ENCODE measurements around the gene YEATS4.

YEATS4 gene

DNA sequence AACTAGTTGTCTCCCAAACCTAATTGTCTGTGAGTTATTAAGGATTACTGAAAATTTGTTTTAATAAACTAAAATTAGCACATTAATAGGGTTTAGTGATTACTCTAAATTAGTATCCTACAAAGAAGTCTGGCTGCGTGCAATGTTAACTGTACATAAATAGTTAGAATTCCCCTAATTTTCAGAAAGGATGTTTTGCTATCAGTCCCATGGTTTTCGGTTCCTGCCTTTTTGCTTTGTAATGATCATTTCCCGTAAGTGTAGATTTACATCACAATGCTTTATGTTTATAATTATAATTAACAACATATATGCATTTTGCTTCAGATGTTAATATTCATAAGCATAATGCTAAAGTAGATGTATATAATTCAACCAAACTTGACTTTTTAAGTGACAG, 31.1 kb upstream of the YEATS4 start:
- Histone ChIP-seq H3K27ac (ENCODE audit: insufficient read depth in 1 of 2, low read depth in 1 of 2, low read length in 2 of 2, poor library complexity in 1 of 2, severe bottlenecking in 2 of 2) (no peak overlapping the region), H3K27me3 (replicated peaks in 2 of 5; ENCODE audit: control insufficient read depth in 4 of 5, insufficient read depth in 5 of 5, low read length in 4 of 5) (no peaks in the 10 kb centered on the region), H3K9me3 (ENCODE audit: control extremely low read depth in 1 of 5, control insufficient read depth in 4 of 5, insufficient read depth in 2 of 5, low read depth in 1 of 5, low read length in 4 of 5) (no peaks in the 10 kb centered on the region), H3K36me3 (ENCODE audit: control insufficient read depth in 4 of 4, insufficient read depth in 4 of 4, low read length in 3 of 4) (no peaks in the 10 kb centered on the region), H3K4me3 (ENCODE audit: control insufficient read depth in 1 of 7, extremely low read depth in 1 of 7, insufficient read depth in 4 of 7, low read depth in 2 of 7, low read length in 6 of 7) (no peak overlapping the region), H3K4me1 (ENCODE audit: control extremely low read depth in 1 of 4, control insufficient read depth in 4 of 4, insufficient read depth in 4 of 4, low read length in 3 of 4) (peaks cover 0 to 24% (median 15%) of the 10 kb centered on the region in 4 experiments)
- POLR2A ChIA-PET, result no interaction called here
- WGBS (ENCODE audit: insufficient coverage), result no CpG with 5 or more reads among the region's 3 CpGs
- DNase-seq, result peak in 1 of 3 donors; percentile 24
- CTCF ChIA-PET, result no interaction called here

GRCh38 chr12:69329669-69330428, 29.7 kb upstream of the YEATS4 start:
- Histone ChIP-seq H3K27me3 (replicated peaks in 2 of 5; ENCODE audit: control insufficient read depth in 4 of 5, insufficient read depth in 5 of 5, low read length in 4 of 5) (no peaks in the 10 kb centered on the region), H3K4me1 (ENCODE audit: control extremely low read depth in 1 of 4, control insufficient read depth in 4 of 4, insufficient read depth in 4 of 4, low read length in 3 of 4) (peaks cover 0 to 24% (median 13%) of the 10 kb centered on the region in 4 experiments), H3K4me3 (ENCODE audit: control insufficient read depth in 1 of 7, extremely low read depth in 1 of 7, insufficient read depth in 4 of 7, low read depth in 2 of 7, low read length in 6 of 7) (peak overlapping the region in 4 of 7 experiments; percentile 27 to 86 (median 77)), H3K36me3 (ENCODE audit: control insufficient read depth in 4 of 4, insufficient read depth in 4 of 4, low read length in 3 of 4) (no peaks in the 10 kb centered on the region), H3K27ac (ENCODE audit: insufficient read depth in 1 of 2, low read depth in 1 of 2, low read length in 2 of 2, poor library complexity in 1 of 2, severe bottlenecking in 2 of 2) (no peak overlapping the region), H3K9me3 (ENCODE audit: control extremely low read depth in 1 of 5, control insufficient read depth in 4 of 5, insufficient read depth in 2 of 5, low read depth in 1 of 5, low read length in 4 of 5) (no peaks in the 10 kb centered on the region)
- DNase-seq, result peak in 2 of 3 donors; percentile 18 to 42
- POLR2A ChIA-PET, result no interaction called here
- CTCF ChIA-PET, result interaction anchor here (0.8 to 1.5 kb wide), 3 partner anchors 12 to 56 kb away, joined by 3 to 6 read pairs (median 3); no protein-coding TSS in a partner anchor
- 48% methylated on average over 2 of the region's 8 CpGs for WGBS (ENCODE audit: insufficient coverage)

- Histone ChIP-seq H3K36me3 (ENCODE audit: control insufficient read depth in 4 of 4, insufficient read depth in 4 of 4, low read length in 3 of 4) (no peaks in the 10 kb centered on the region), H3K4me1 (ENCODE audit: control extremely low read depth in 1 of 4, control insufficient read depth in 4 of 4, insufficient read depth in 4 of 4, low read length in 3 of 4) (peaks cover 0 to 24% (median 12%) of the 10 kb centered on the region in 4 experiments), H3K9me3 (ENCODE audit: control extremely low read depth in 1 of 5, control insufficient read depth in 4 of 5, insufficient read depth in 2 of 5, low read depth in 1 of 5, low read length in 4 of 5) (no peaks in the 10 kb centered on the region), H3K27me3 (replicated peaks in 2 of 5; ENCODE audit: control insufficient read depth in 4 of 5, insufficient read depth in 5 of 5, low read length in 4 of 5) (no peaks in the 10 kb centered on the region), H3K27ac (ENCODE audit: insufficient read depth in 1 of 2, low read depth in 1 of 2, low read length in 2 of 2, poor library complexity in 1 of 2, severe bottlenecking in 2 of 2) (peak overlapping the region; percentile 40 to 46), H3K4me3 (ENCODE audit: control insufficient read depth in 1 of 7, extremely low read depth in 1 of 7, insufficient read depth in 4 of 7, low read depth in 2 of 7, low read length in 6 of 7) (peak overlapping the region; percentile 14 to 86 (median 71))
- WGBS (ENCODE audit: insufficient coverage), result under 1% methylated on average over 10 of the region's 18 CpGs
- DNase-seq, result peak in 2 of 3 donors; percentile 55 to 66
- ChIA-PET POLR2A (interaction anchor here (1.1 kb wide), 1 partner anchor 12 kb away, joined by 3 read pairs; no protein-coding TSS in a partner anchor), CTCF (interaction anchor here (0.8 to 1.5 kb wide), 3 partner anchors 11 to 55 kb away, joined by 3 to 6 read pairs (median 3); no protein-coding TSS in a partner anchor)
These were observed 28.8 kb upstream of the YEATS4 start for GRCh38 chr12:69330475-69331473.

DNA sequence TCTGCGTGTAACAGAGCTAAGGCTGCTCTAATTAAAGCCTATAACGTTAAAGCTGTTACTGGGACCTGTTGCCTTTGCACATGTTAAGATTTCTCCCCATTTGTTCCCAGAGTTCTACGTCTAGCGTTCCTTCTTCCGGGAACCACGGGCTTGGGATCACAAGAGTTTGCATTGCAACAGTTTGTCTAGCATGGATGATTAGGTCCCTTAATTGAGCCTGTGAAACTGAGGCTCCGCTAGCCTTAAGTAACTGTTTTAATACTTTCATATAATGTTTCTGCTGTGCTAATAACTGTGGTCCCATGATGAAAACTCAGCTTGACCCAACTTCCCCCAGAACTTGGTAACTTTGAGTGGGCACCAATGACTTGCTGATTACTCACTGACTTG, 28.0 kb upstream of the YEATS4 start:
- H3K27ac ChIP-seq (ENCODE audit: insufficient read depth in 1 of 2, low read depth in 1 of 2, low read length in 2 of 2, poor library complexity in 1 of 2, severe bottlenecking in 2 of 2), result peak overlapping the region in 1 of 2 experiments; percentile 40
- 42% methylated on average over 5 of the region's 7 CpGs for WGBS (ENCODE audit: insufficient coverage)
- H3K4me3 ChIP-seq (ENCODE audit: control insufficient read depth in 1 of 7, extremely low read depth in 1 of 7, insufficient read depth in 4 of 7, low read depth in 2 of 7, low read length in 6 of 7), result peak overlapping the region in 6 of 7 experiments; percentile 55 to 86 (median 72)
- ChIA-PET POLR2A (interaction anchor here (1.1 kb wide), 1 partner anchor 11 kb away, joined by 3 read pairs; no protein-coding TSS in a partner anchor), CTCF (interaction anchor here (1.5 kb wide), 1 partner anchor 11 kb away, joined by 6 read pairs; no protein-coding TSS in a partner anchor)
- DNase-seq, result no peak
- peaks cover under 1 to 24% (median 12%) of the 10 kb centered on the region in 4 experiments for H3K4me1 ChIP-seq (ENCODE audit: control extremely low read depth in 1 of 4, control insufficient read depth in 4 of 4, insufficient read depth in 4 of 4, low read length in 3 of 4)
- no peaks in the 10 kb centered on the region for H3K27me3 ChIP-seq (replicated peaks in 2 of 5; ENCODE audit: control insufficient read depth in 4 of 5, insufficient read depth in 5 of 5, low read length in 4 of 5)
- no peaks in the 10 kb centered on the region for H3K9me3 ChIP-seq (ENCODE audit: control extremely low read depth in 1 of 5, control insufficient read depth in 4 of 5, insufficient read depth in 2 of 5, low read depth in 1 of 5, low read length in 4 of 5)
- no peaks in the 10 kb centered on the region for H3K36me3 ChIP-seq (ENCODE audit: control insufficient read depth in 4 of 4, insufficient read depth in 4 of 4, low read length in 3 of 4)

DNA sequence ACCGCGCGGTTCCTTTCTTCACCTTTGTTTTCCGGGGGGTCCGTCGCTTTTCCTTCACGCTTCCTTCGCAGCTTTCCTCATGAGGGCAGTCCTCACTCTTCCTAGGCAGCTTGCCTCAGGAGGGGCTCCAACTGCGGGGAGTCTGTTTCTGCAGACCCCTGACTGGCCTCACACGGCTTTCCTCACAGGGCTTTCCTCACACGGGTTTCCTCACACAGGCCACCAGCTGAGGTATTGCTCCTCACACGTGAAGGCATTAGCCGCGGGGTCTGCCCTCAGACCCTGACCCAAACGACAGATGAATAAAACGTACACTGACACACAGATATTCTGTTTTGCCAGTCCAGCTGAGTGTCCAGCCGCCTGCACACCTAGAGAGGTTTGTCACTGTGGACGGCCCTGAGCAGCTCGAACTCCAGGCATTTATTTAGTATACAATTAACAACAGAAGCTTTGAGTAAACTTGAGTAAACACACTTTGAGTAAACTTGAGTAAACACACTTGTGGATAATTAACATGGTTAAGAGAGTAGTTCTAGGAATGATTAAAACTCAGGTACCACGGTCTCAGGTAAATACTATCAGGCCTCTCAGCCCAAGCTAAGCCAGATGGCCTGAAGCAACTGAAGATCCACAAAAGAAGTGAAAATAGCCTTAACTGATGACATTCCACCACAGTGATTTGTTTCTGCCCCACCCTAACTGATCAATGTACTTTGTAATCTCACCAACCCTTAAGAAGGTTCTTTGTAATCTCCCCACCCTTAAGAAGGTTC, 27.4 kb upstream of the YEATS4 start:
- Histone ChIP-seq H3K27ac (ENCODE audit: insufficient read depth in 1 of 2, low read depth in 1 of 2, low read length in 2 of 2, poor library complexity in 1 of 2, severe bottlenecking in 2 of 2) (no peak overlapping the region), H3K9me3 (ENCODE audit: control extremely low read depth in 1 of 5, control insufficient read depth in 4 of 5, insufficient read depth in 2 of 5, low read depth in 1 of 5, low read length in 4 of 5) (no peaks in the 10 kb centered on the region), H3K4me1 (ENCODE audit: control extremely low read depth in 1 of 4, control insufficient read depth in 4 of 4, insufficient read depth in 4 of 4, low read length in 3 of 4) (peaks cover 4 to 24% (median 12%) of the 10 kb centered on the region in 4 experiments), H3K36me3 (ENCODE audit: control insufficient read depth in 4 of 4, insufficient read depth in 4 of 4, low read length in 3 of 4) (no peaks in the 10 kb centered on the region), H3K4me3 (ENCODE audit: control insufficient read depth in 1 of 7, extremely low read depth in 1 of 7, insufficient read depth in 4 of 7, low read depth in 2 of 7, low read length in 6 of 7) (peak overlapping the region in 1 of 7 experiments; percentile 83), H3K27me3 (replicated peaks in 2 of 5; ENCODE audit: control insufficient read depth in 4 of 5, insufficient read depth in 5 of 5, low read length in 4 of 5) (no peaks in the 10 kb centered on the region)
- WGBS (ENCODE audit: insufficient coverage), result 89% methylated on average over 17 of the region's 20 CpGs
- DNase-seq, result no peak
- POLR2A ChIA-PET, result no interaction called here
- CTCF ChIA-PET, result no interaction called here

GRCh38 chr12:69332815-69333358, 26.7 kb upstream of the YEATS4 start:
- ChIA-PET POLR2A (no interaction called here), CTCF (interaction anchor here (1.2 kb wide), 1 partner anchor 236 kb away, joined by 4 read pairs; no protein-coding TSS in a partner anchor)
- Histone ChIP-seq H3K36me3 (ENCODE audit: control insufficient read depth in 4 of 4, insufficient read depth in 4 of 4, low read length in 3 of 4) (no peaks in the 10 kb centered on the region), H3K9me3 (ENCODE audit: control extremely low read depth in 1 of 5, control insufficient read depth in 4 of 5, insufficient read depth in 2 of 5, low read depth in 1 of 5, low read length in 4 of 5) (no peaks in the 10 kb centered on the region), H3K27ac (ENCODE audit: insufficient read depth in 1 of 2, low read depth in 1 of 2, low read length in 2 of 2, poor library complexity in 1 of 2, severe bottlenecking in 2 of 2) (no peak overlapping the region), H3K4me1 (ENCODE audit: control extremely low read depth in 1 of 4, control insufficient read depth in 4 of 4, insufficient read depth in 4 of 4, low read length in 3 of 4) (peaks cover 6 to 24% (median 15%) of the 10 kb centered on the region in 4 experiments), H3K27me3 (replicated peaks in 2 of 5; ENCODE audit: control insufficient read depth in 4 of 5, insufficient read depth in 5 of 5, low read length in 4 of 5) (no peaks in the 10 kb centered on the region), H3K4me3 (ENCODE audit: control insufficient read depth in 1 of 7, extremely low read depth in 1 of 7, insufficient read depth in 4 of 7, low read depth in 2 of 7, low read length in 6 of 7) (no peak overlapping the region)
- WGBS (ENCODE audit: insufficient coverage), result 100% methylated on average over 6 of the region's 6 CpGs
- no peak for DNase-seq

Data from common myeloid progenitor, CD34-positive (primary cell).